Activated T-cell treated with anti-CD3 and anti-CD28 coated beads, Interleukin-2, amount 50 U/mL, for 24 hours (primary cell): ENCODE measurements around the gene SPDYE2.
"Not testable (repeated sequence)": the region's sequence is repeated elsewhere in the genome, so short reads cannot be mapped to it uniquely, and the experiment has no call there.

Source experiments
- DNase-seq: peaks from one replicate; pipeline ENCODE4 v3.0.0-alpha.2; 2020
- H3K27ac Mint-ChIP-seq: 2 replicates; pipeline ENCODE4 v1.8.0; 2020; ENCODE audit warnings: mild to moderate bottlenecking, mixed read lengths
- H3K27me3 Mint-ChIP-seq: 2 replicates; pipeline ENCODE4 v1.8.0; 2020; ENCODE audit warnings: mixed read lengths
- H3K36me3 Mint-ChIP-seq: 2 replicates; pipeline ENCODE4 v1.8.0; 2020; ENCODE audit warnings: low read depth, mixed read lengths
- H3K4me1 Mint-ChIP-seq: 2 replicates; pipeline ENCODE4 v1.8.0; 2020; ENCODE audit warnings: low read depth, mixed read lengths
- H3K4me3 Mint-ChIP-seq: 2 replicates; pipeline ENCODE4 v1.8.0; 2020; ENCODE audit warnings: mild to moderate bottlenecking, moderate library complexity, mixed read lengths
- H3K9me3 Mint-ChIP-seq: 2 replicates; pipeline ENCODE4 v1.8.0; 2020; ENCODE audit warnings: mixed read lengths

The SPDYE2 gene

GRCh38 chr7:102550808-102551422 lies at the start of gene SPDYE2:
Gene SPDYE2 (plus strand): TSS chr7:102551226. CDS start chr7:102553256, 2,030 bp downstream.
- not testable (repeated sequence) for H3K9me3 Mint-ChIP-seq, DNase-seq, H3K36me3 Mint-ChIP-seq, H3K4me3 Mint-ChIP-seq, H3K27ac Mint-ChIP-seq, H3K27me3 Mint-ChIP-seq, H3K4me1 Mint-ChIP-seq

- not testable (repeated sequence) for H3K27ac Mint-ChIP-seq, H3K4me3 Mint-ChIP-seq
Observed at GRCh38 chr7:102503141-102503540, 47.9 kb upstream of the SPDYE2 start.

GRCh38 chr7:102505298-102506185 lies 45.5 kb upstream of the SPDYE2 start:
- H3K36me3 Mint-ChIP-seq, DNase-seq, H3K4me3 Mint-ChIP-seq, H3K27ac Mint-ChIP-seq, H3K4me1 Mint-ChIP-seq, H3K9me3 Mint-ChIP-seq, H3K27me3 Mint-ChIP-seq: not testable (repeated sequence)

More at GRCh38 chr7:102503141-102503540, 47.9 kb upstream of the SPDYE2 start:
- H3K27me3 Mint-ChIP-seq, H3K4me1 Mint-ChIP-seq, DNase-seq, H3K36me3 Mint-ChIP-seq, H3K9me3 Mint-ChIP-seq: not testable (repeated sequence)

GRCh38 chr7:102507410-102508088 lies 43.5 kb upstream of the SPDYE2 start:
- not testable (repeated sequence) for H3K27ac Mint-ChIP-seq, H3K36me3 Mint-ChIP-seq, H3K9me3 Mint-ChIP-seq, H3K4me1 Mint-ChIP-seq, DNase-seq, H3K4me3 Mint-ChIP-seq, H3K27me3 Mint-ChIP-seq

- not testable (repeated sequence) for H3K27me3 Mint-ChIP-seq, H3K36me3 Mint-ChIP-seq, H3K4me1 Mint-ChIP-seq, H3K4me3 Mint-ChIP-seq, H3K9me3 Mint-ChIP-seq, DNase-seq, H3K27ac Mint-ChIP-seq
Observed at GRCh38 chr7:102510575-102510974, 40.5 kb upstream of the SPDYE2 start.

- not testable (repeated sequence) for H3K27ac Mint-ChIP-seq, DNase-seq, H3K9me3 Mint-ChIP-seq, H3K36me3 Mint-ChIP-seq, H3K27me3 Mint-ChIP-seq, H3K4me1 Mint-ChIP-seq, H3K4me3 Mint-ChIP-seq
Observed at GRCh38 chr7:102511860-102512522, 39.0 kb upstream of the SPDYE2 start.

- not testable (repeated sequence) for H3K9me3 Mint-ChIP-seq, H3K4me3 Mint-ChIP-seq, H3K36me3 Mint-ChIP-seq, H3K27ac Mint-ChIP-seq, H3K4me1 Mint-ChIP-seq, H3K27me3 Mint-ChIP-seq
- peak; percentile 40 for DNase-seq
Observed at GRCh38 chr7:102512642-102513221, 38.3 kb upstream of the SPDYE2 start.

- not testable (repeated sequence) for H3K36me3 Mint-ChIP-seq, H3K9me3 Mint-ChIP-seq, H3K27me3 Mint-ChIP-seq, H3K27ac Mint-ChIP-seq, DNase-seq, H3K4me1 Mint-ChIP-seq, H3K4me3 Mint-ChIP-seq
Observed at GRCh38 chr7:102514881-102515721, 35.9 kb upstream of the SPDYE2 start.

- not testable (repeated sequence) for H3K27me3 Mint-ChIP-seq, H3K27ac Mint-ChIP-seq, DNase-seq, H3K4me1 Mint-ChIP-seq, H3K4me3 Mint-ChIP-seq, H3K36me3 Mint-ChIP-seq, H3K9me3 Mint-ChIP-seq
Observed at GRCh38 chr7:102515889-102516288, 35.1 kb upstream of the SPDYE2 start.

- H3K36me3 Mint-ChIP-seq, H3K27me3 Mint-ChIP-seq, H3K9me3 Mint-ChIP-seq, H3K27ac Mint-ChIP-seq, H3K4me1 Mint-ChIP-seq, H3K4me3 Mint-ChIP-seq, DNase-seq: not testable (repeated sequence)
Observed at GRCh38 chr7:102516951-102517350, 34.1 kb upstream of the SPDYE2 start.

GRCh38 chr7:102517550-102518147 lies 33.4 kb upstream of the SPDYE2 start, which contains the start of gene RASA4B:
Gene RASA4B (minus strand): TSS chr7:102517777. CDS start chr7:102517710, 67 bp downstream.
- H3K4me3 Mint-ChIP-seq, H3K27me3 Mint-ChIP-seq, H3K27ac Mint-ChIP-seq, H3K9me3 Mint-ChIP-seq, H3K36me3 Mint-ChIP-seq, H3K4me1 Mint-ChIP-seq: not testable (repeated sequence)
- DNase-seq, result peak; percentile 48

GRCh38 chr7:102520797-102521196 lies 30.2 kb upstream of the SPDYE2 start:
- H3K9me3 Mint-ChIP-seq, H3K36me3 Mint-ChIP-seq, DNase-seq, H3K27me3 Mint-ChIP-seq, H3K27ac Mint-ChIP-seq, H3K4me1 Mint-ChIP-seq, H3K4me3 Mint-ChIP-seq: not testable (repeated sequence)

GRCh38 chr7:102524803-102525202 lies 26.2 kb upstream of the SPDYE2 start:
- not testable (repeated sequence) for H3K27me3 Mint-ChIP-seq, H3K4me3 Mint-ChIP-seq, H3K36me3 Mint-ChIP-seq, H3K4me1 Mint-ChIP-seq, H3K9me3 Mint-ChIP-seq, H3K27ac Mint-ChIP-seq
- peak; percentile 25 for DNase-seq
